OCI-LY3 (cell line): ENCODE data around the gene SIGLEC11.

Source experiments
- H2AFZ ChIP-seq: fragments of 200-600, 300-600 bp; shearing (Covaris generic); 2 replicates; pipeline ENCODE4 v1.6.0; 2014; ENCODE audit warnings: antibody characterized with exemption, low read depth, low read length
- H3K27ac ChIP-seq: fragments of 200-600, 300-600 bp; sonication (generic); 2 replicates; pipeline ENCODE4 v1.5.1; 2014; ENCODE audit warnings: mild to moderate bottlenecking, low read length, moderate library complexity, mixed read lengths
- H3K27me3 ChIP-seq: fragments of 200-600, 300-600 bp; sonication (generic); 2 replicates; pipeline ENCODE4 v1.6.1; 2014; ENCODE audit warnings: low read depth, low read length, mixed read lengths
- H3K36me3 ChIP-seq: fragments of 200-600, 300-600 bp; sonication (generic); replicated peaks from 2 replicates; pipeline ENCODE3; 2014; ENCODE audit warnings: low read depth, low read length, mixed read lengths
- H3K4me1 ChIP-seq: fragments of 300-600, 200-600 bp; sonication (generic); 2 replicates; pipeline ENCODE4 v1.6.1; 2014; ENCODE audit warnings: low read length, mixed read lengths
- H3K4me2 ChIP-seq: fragments of 200-600, 300-600 bp; sonication (generic); 2 replicates; pipeline ENCODE4 v1.6.1; 2014; ENCODE audit warnings: low read length, mixed read lengths
- H3K4me3 ChIP-seq: fragments of 300-600, 200-600 bp; sonication (generic); 2 replicates; pipeline ENCODE4 v1.5.1; 2014; ENCODE audit warnings: antibody characterized with exemption, mild to moderate bottlenecking, low read length, moderate library complexity
- H3K79me2 ChIP-seq: fragments of 300-600, 200-600 bp; shearing (Covaris generic); 2 replicates; pipeline ENCODE4 v1.6.1; 2014; ENCODE audit warnings: mild to moderate bottlenecking, low read length, mixed read lengths
- H3K9ac ChIP-seq: fragments of 300-600, 200-600 bp; shearing (Covaris generic); 2 replicates; pipeline ENCODE4 v1.6.0; 2014; ENCODE audit warnings: mild to moderate bottlenecking, low read length, moderate library complexity
- H3K9me3 ChIP-seq: fragments of 200-600, 300-600 bp; shearing (Covaris generic); 2 replicates; pipeline ENCODE4 v1.6.1; 2014; ENCODE audit warnings: low read length, mixed read lengths; ENCODE audit not compliant: insufficient read depth
- H4K20me1 ChIP-seq: fragments of 200-600, 300-600 bp; sonication (generic); 2 replicates; pipeline ENCODE4 v1.6.1; 2016; ENCODE audit warnings: low read length, mixed read lengths; ENCODE audit not compliant: insufficient read depth
- EZH2phosphoT487 ChIP-seq: fragments of 200-600 bp; shearing (Covaris generic); IDR thresholded peaks from 2 replicates; pipeline ENCODE4 v1.6.1; 2018; ENCODE audit warnings: antibody characterized with exemption, mixed run types, low read depth
- TF ChIP-seq, protein P1 (sequence below): fragments of 200-600, 300-600 bp; sonication (generic); IDR thresholded peaks from 2 replicates; pipeline ENCODE4 v1.5.1; 2014; ENCODE audit warnings: antibody characterized with exemption, low read length, low read depth

The SIGLEC11 gene

DNA sequence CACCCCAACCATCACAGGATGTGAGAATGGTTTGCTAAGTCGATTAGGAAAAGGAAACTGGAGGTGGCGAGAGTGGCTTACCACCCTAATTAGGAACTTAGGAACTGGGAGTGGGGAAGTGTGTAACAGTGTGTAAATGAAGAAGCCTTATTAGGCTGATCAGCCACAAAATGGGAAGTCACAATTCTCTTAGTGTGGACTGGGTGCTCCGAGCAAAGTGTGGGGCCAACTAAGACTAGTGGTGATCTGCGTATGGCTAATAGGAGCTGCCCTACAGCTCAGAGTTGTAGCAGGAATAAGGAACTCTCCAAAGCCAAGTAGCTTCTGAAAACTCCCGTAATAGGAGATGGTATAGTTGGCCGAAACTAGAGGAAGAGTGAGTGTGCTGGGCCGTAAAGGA, 7.6 kb downstream of the SIGLEC11 start:
- Histone ChIP-seq H4K20me1 (peaks cover 3% of the 10 kb centered on the region; the same call in 1 of the 2 replicates), H3K27ac (no peak overlapping the region), H3K79me2 (no peaks in the 10 kb centered on the region), H3K4me3 (peak overlapping the region; percentile 21), H3K9me3 (no peaks in the 10 kb centered on the region), H3K36me3 (no peaks in the 10 kb centered on the region), H3K4me1 (peaks cover 42% of the 10 kb centered on the region), H3K9ac (no peak overlapping the region), H3K27me3 (peaks cover 76% of the 10 kb centered on the region), H3K4me2 (peak overlapping the region; percentile 37), H2AFZ (no peak overlapping the region)
- peak; percentile 81 for TF ChIP-seq EZH2phosphoT487
- TF ChIP-seq, protein P1, sequence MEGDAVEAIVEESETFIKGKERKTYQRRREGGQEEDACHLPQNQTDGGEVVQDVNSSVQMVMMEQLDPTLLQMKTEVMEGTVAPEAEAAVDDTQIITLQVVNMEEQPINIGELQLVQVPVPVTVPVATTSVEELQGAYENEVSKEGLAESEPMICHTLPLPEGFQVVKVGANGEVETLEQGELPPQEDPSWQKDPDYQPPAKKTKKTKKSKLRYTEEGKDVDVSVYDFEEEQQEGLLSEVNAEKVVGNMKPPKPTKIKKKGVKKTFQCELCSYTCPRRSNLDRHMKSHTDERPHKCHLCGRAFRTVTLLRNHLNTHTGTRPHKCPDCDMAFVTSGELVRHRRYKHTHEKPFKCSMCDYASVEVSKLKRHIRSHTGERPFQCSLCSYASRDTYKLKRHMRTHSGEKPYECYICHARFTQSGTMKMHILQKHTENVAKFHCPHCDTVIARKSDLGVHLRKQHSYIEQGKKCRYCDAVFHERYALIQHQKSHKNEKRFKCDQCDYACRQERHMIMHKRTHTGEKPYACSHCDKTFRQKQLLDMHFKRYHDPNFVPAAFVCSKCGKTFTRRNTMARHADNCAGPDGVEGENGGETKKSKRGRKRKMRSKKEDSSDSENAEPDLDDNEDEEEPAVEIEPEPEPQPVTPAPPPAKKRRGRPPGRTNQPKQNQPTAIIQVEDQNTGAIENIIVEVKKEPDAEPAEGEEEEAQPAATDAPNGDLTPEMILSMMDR, result no peak

DNA sequence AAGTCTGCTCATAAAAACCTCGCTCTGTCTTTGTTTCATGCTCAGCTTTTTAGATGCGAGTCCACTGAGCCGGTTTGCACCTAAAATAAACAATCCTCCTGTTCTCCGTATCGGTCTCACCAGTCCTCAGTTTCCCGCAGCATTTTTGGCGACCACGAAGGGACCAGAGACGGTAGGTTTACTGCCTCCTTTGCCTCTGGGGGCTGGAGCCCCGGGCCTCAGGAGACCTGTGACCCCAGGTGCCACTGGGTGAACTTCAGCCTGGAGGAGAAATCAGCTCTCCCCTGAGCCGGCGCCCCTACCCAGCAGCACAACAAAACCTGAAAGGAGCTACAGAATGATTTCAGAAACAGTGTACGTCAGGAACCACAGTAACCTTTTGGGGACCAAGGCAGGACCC, 8.1 kb downstream of the SIGLEC11 start:
- TF ChIP-seq, protein P1, result no peak
- TF ChIP-seq EZH2phosphoT487, result no peak
- Histone ChIP-seq H3K9ac (no peak overlapping the region), H3K27me3 (peaks cover 76% of the 10 kb centered on the region), H3K4me1 (peaks cover 42% of the 10 kb centered on the region), H3K79me2 (no peaks in the 10 kb centered on the region), H4K20me1 (peaks cover 3% of the 10 kb centered on the region; the same call in 1 of the 2 replicates), H3K4me2 (peak overlapping the region; percentile 37), H3K9me3 (no peaks in the 10 kb centered on the region), H3K36me3 (no peaks in the 10 kb centered on the region), H3K4me3 (peak overlapping the region; percentile 21), H2AFZ (no peak overlapping the region), H3K27ac (no peak overlapping the region)

DNA sequence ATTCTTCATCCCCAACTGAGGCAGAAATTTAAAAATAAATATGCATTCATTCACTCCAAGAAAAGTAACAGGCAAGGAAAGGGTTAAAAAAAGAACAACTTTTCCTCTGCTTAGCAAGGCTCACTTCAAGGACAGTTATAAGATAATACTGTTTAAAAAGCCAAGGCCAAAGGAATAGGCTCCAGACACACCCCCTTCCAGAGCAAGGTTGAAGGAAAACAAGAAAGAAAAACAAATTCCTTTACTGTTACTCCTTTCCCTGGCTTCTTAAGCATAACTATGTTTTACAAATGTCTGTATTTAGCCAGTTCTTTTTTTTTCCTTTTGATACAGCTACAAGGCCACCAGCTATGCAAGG, 8.5 kb downstream of the SIGLEC11 start:
- H3K79me2 ChIP-seq, result no peaks in the 10 kb centered on the region
- H3K9ac ChIP-seq, result no peak overlapping the region

DNA sequence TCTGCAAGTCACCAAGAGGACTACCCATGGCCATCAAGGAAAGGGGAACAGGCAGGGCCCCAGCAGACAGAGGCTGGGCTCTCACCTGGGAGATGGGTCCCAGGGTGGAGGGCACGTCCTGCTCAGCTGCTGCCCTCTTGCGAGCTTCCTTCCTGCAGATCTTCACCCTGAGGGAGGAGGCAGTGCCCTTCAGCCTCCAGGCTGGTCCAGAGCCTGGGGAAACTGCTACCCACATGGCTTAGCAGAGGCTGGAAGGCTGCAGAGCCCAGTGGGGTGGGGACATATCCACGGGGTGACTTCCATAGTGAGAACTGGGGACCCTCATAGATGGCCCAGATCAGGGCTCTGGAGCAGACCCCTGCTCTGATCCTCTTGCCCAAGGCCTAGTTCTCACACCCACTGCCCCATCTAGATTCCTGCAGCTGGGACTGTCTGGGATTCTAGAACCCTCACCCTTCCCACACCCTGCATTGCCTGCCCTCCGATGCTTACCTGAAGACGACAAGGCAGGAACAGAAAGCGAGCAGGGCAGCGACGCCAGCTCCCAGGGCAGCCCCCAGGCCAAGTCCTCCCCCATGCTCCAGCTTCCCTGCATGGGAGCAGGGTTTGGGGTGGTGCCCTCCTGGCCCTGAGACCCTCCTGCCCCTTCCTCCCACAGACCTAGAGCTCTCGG, 9.0 kb downstream of the SIGLEC11 start:
- Histone ChIP-seq H3K27ac (no peak overlapping the region), H3K9ac (no peak overlapping the region), H3K27me3 (peaks cover 74% of the 10 kb centered on the region), H3K4me3 (no peak overlapping the region), H2AFZ (no peak overlapping the region), H3K9me3 (no peaks in the 10 kb centered on the region), H3K79me2 (no peaks in the 10 kb centered on the region), H3K4me1 (peaks cover 42% of the 10 kb centered on the region), H4K20me1 (peaks cover 3% of the 10 kb centered on the region; the same call in 1 of the 2 replicates), H3K4me2 (no peak overlapping the region), H3K36me3 (no peaks in the 10 kb centered on the region)
- no peak for TF ChIP-seq EZH2phosphoT487
- TF ChIP-seq, protein P1, result no peak

More for the DNA sequence above, 8.5 kb downstream of the SIGLEC11 start:
- Histone ChIP-seq H4K20me1 (peaks cover 3% of the 10 kb centered on the region; the same call in 1 of the 2 replicates), H3K9me3 (no peaks in the 10 kb centered on the region), H3K4me3 (no peak overlapping the region), H2AFZ (no peak overlapping the region), H3K4me2 (no peak overlapping the region), H3K27me3 (peaks cover 74% of the 10 kb centered on the region), H3K36me3 (no peaks in the 10 kb centered on the region), H3K4me1 (peaks cover 42% of the 10 kb centered on the region), H3K27ac (no peak overlapping the region)
- TF ChIP-seq, protein P1, result no peak
- no peak for TF ChIP-seq EZH2phosphoT487
